NT2/D1 (cell line): ENCODE measurements around the gene SYPL2.

Experiments
- DNase-seq: peaks from one replicate; pipeline ENCODE4 v3.0.0-alpha.2; 2011; ENCODE audit warnings: low read depth, low spot score
- H3K27me3 ChIP-seq: 2 replicates; pipeline ENCODE4 v1.6.0; 2011; ENCODE audit warnings: mild to moderate bottlenecking; ENCODE audit not compliant: insufficient read length, insufficient read depth
- H3K36me3 ChIP-seq: 2 replicates; pipeline ENCODE4 v1.6.1; 2011; ENCODE audit warnings: mild to moderate bottlenecking, low read length, mixed read lengths; ENCODE audit not compliant: insufficient read depth, insufficient read length
- H3K4me1 ChIP-seq: 2 replicates; pipeline ENCODE4 v1.5.1; 2011; ENCODE audit not compliant: insufficient read depth, insufficient read length
- H3K4me3 ChIP-seq: 2 replicates; pipeline ENCODE4 v1.5.1; 2011; ENCODE audit warnings: low read depth; ENCODE audit not compliant: insufficient read length
- H3K9ac ChIP-seq: 2 replicates; pipeline ENCODE4 v1.6.0; 2011; ENCODE audit warnings: low read depth; ENCODE audit not compliant: insufficient read length
- H3K9me3 ChIP-seq: 2 replicates; pipeline ENCODE4 v1.5.1; 2011; ENCODE audit warnings: mild to moderate bottlenecking, low read length; ENCODE audit not compliant: insufficient read depth
- SUZ12 ChIP-seq: IDR thresholded peaks from 2 replicates; pipeline ENCODE4 v1.6.1; 2011; ENCODE audit not compliant: insufficient read length, insufficient read depth; ENCODE audit errors: extremely low read depth
- YY1 ChIP-seq: IDR thresholded peaks from 2 replicates; pipeline ENCODE4 v1.6.1; 2011; ENCODE audit not compliant: insufficient read length, insufficient read depth
- ZNF274 ChIP-seq: IDR thresholded peaks from 2 replicates; pipeline ENCODE4 v1.6.1; 2011; ENCODE audit warnings: mild to moderate bottlenecking, low read depth, low read length

The SYPL2 gene

DNA sequence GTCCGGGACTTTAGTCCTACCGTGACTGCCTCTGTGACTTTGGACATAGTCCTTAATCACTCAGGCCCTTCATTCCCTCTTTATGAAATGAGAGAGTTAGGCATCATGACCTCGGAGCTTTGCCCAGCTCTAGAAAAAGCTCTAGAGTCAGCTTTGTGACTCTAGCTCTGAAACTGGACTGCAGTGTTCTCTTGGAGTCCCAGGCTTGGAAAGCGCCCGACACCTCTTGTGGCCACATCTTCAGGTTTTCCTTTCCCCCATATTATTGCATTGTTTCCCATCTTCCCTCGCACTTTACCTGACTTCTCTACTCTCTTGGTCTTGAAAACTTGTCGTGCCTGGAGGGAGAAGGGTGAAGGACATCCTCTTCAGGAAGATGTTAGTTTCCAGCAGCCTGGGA is 55.7 kb downstream of the SYPL2 start:
- no peak for DNase-seq
- H3K27me3 ChIP-seq: peaks cover under 1% of the 10 kb centered on the region
- H3K9ac ChIP-seq: no peak overlapping the region
- 0 out of 2 replicates have a peak, but pooled peaks cover 7% of the 10 kb centered on the region for H3K9me3 ChIP-seq
- no peaks in the 10 kb centered on the region for H3K36me3 ChIP-seq
- TF ChIP-seq SUZ12 (no peak), YY1 (no peak), ZNF274 (no peak)
- H3K4me3 ChIP-seq: no peak overlapping the region
- H3K4me1 ChIP-seq: no peaks in the 10 kb centered on the region

DNA sequence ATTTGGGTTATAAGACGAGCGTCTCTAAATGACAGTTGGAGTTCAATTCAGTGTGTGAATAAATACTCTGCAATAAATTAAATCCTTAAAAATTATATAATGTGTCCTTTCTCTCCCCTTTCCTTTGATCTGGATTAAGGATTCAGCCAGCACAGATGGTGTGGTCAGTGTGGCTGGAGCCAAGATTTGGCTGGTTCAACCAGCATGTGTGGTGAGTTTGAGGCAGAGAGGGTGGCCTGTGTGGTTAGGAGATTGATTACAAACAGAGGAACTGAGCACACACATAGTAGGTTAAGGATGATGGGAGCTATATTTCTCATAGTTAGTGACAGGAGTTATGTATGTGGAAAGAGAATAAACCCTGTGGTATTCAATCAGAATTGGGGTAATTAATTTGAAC is 57.4 kb downstream of the SYPL2 start:
- Histone ChIP-seq H3K9me3 (0 out of 2 replicates have a peak, but pooled peaks cover 7% of the 10 kb centered on the region), H3K4me3 (no peak overlapping the region), H3K9ac (no peak overlapping the region), H3K27me3 (peaks cover 6% of the 10 kb centered on the region), H3K4me1 (no peaks in the 10 kb centered on the region), H3K36me3 (no peaks in the 10 kb centered on the region)
- no peak for DNase-seq
- no peak for TF ChIP-seq SUZ12
- no peak for TF ChIP-seq ZNF274
- no peak for TF ChIP-seq YY1

DNA sequence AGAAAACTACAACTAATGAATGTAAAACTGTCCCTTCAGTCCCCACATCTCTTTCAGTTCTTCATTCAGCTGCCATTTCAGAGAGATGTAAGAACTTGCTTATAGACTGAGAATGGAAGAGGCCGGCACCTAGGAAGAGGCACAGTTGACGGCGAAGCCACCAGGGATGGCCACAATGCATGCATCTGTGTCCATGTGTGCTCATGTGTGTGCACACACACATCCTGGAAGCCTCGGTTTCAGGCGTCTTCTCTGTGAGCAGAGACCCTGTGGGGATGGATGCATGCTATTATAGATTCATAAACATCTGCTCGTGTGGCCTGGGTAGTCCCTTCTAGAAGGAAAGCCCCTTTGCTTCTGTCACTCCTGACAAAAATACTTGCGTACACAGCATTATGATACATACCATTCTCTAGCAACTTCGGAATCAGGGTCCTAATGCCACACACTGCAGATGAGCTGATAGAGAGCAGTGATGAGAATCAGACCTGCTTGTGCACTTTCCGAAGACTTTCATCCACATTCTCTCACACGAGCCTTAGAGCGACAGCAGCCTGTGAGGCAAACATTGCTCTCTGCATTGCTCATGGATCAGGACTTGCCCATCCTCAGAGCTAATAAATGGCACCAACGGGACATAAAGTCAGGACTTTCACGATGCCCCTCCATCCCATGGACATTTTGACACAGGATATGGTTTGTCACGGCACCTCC is 60.9 kb downstream of the SYPL2 start:
- no peak for TF ChIP-seq SUZ12
- TF ChIP-seq ZNF274: no peak
- TF ChIP-seq YY1: no peak

DNA sequence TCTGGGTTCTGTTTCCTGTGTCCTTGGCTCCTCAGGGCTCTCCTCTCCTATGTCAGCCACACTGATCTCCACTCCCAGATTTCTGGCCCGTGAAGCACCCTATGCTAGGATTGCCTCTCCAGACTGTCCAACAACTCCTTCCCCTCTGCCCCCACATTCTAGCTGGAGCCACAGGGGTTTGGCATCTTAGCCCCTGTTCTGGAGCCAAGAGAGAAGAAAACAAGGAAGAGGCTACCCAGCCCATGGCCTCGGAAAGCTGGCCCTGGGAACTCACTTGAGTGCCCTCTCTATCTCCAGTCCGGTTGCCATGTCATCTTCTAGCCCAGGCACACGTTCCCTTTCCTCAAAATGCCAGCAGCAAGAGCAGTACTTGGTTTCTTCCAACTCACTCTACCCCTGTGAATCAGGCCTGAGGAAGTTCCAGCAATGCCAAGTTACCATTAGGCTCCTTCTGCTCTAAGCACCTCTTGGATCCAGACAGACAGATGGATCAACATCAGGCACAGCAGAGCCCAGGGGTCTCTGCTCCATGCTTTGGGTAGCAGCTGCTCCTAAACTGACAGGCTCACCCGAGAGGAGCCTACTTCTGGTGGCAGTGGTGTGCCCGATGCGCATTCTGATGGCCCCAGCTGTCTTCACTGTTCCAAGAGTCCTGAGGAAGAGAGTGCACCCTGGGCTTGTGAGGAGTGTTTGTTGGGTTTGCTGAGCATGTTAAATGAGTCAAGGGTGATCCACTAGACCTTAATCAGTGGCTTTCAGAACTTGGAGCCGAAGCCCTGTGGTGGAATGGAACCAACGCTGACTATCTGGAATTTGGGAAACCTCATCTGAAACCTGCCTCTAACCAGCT is 61.7 kb downstream of the SYPL2 start:
- Histone ChIP-seq H3K4me1 (peaks cover 12% of the 10 kb centered on the region), H3K27me3 (peaks cover 19% of the 10 kb centered on the region), H3K9ac (no peak overlapping the region), H3K9me3 (0 out of 2 replicates have a peak, but pooled peaks cover 7% of the 10 kb centered on the region), H3K4me3 (no peak overlapping the region), H3K36me3 (no peaks in the 10 kb centered on the region)
- DNase-seq: no peak
- TF ChIP-seq YY1: no peak
- no peak for TF ChIP-seq SUZ12
- TF ChIP-seq ZNF274: no peak

More for the DNA sequence above, 60.9 kb downstream of the SYPL2 start:
- Histone ChIP-seq H3K9me3 (0 out of 2 replicates have a peak, but pooled peaks cover 7% of the 10 kb centered on the region), H3K4me3 (no peak overlapping the region), H3K4me1 (peaks cover 6% of the 10 kb centered on the region), H3K27me3 (peaks cover 19% of the 10 kb centered on the region), H3K9ac (no peak overlapping the region), H3K36me3 (no peaks in the 10 kb centered on the region)
- no peak for DNase-seq

DNA sequence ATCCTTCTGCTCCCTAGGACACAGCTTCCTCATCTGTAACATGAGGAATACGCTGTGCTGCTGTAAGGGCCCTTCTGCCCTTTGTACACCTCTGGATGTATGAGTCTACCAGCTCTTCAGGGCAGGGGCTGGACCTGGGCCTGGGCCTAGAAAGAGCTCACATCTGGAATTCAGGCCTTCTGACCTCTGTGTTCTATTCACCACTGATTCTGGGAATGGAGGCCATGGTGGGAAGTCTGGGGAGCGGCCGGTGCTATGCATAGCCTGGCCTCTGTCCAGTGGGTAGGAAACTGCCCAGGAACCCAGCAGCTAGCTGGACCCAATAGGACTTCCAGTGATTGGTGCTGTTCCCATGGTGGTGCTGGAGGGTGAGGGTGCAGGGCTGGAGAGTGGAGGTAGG is 62.4 kb downstream of the SYPL2 start:
- TF ChIP-seq ZNF274 (no peak), SUZ12 (no peak), YY1 (no peak)
- no peak for DNase-seq

DNA sequence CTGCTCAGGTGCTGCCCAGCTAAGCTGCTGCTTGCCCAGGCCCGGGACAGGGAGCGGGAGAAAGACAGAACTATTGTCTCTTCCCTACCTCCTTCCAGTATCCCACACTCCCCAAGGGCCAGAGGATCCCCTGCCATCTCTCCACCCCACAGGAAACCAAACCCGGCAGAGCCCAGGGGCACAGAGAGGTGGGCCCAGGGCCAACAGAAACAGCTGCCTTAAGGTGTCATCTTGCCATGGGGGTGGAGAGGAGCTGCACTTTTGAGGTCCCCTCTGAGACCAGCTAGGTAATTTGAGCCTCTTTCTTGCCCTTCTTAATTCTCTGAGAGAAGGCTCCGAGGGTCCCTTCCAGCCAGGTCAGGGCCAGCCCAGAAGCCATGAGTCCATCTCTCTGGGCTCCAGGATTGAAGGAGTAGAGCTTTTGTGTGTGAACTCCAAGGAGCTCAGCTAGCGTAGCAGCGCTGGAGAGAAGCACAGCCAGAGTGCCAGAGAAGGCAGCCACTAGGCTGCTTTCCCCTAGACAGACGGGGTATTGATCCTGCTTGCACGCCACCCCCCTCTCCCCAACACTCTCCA is 63.6 kb downstream of the SYPL2 start:
- no peak for DNase-seq
- H3K9ac ChIP-seq: peak overlapping the region; percentile 8
- H3K4me1 ChIP-seq: peaks cover 13% of the 10 kb centered on the region
- H3K36me3 ChIP-seq: no peaks in the 10 kb centered on the region
- H3K4me3 ChIP-seq: no peak overlapping the region
- no peaks in the 10 kb centered on the region for H3K9me3 ChIP-seq
- H3K27me3 ChIP-seq: peaks cover 19% of the 10 kb centered on the region
- TF ChIP-seq SUZ12: no peak
- no peak for TF ChIP-seq YY1
- TF ChIP-seq ZNF274: no peak

More for the DNA sequence above, 62.4 kb downstream of the SYPL2 start:
- H3K9ac ChIP-seq: no peak overlapping the region
- H3K4me1 ChIP-seq: peaks cover 13% of the 10 kb centered on the region
- H3K9me3 ChIP-seq: 0 out of 2 replicates have a peak, but pooled peaks cover 6% of the 10 kb centered on the region
- no peaks in the 10 kb centered on the region for H3K36me3 ChIP-seq
- peaks cover 19% of the 10 kb centered on the region for H3K27me3 ChIP-seq
- H3K4me3 ChIP-seq: no peak overlapping the region
